Measurements from ENCODE around the gene DDRGK1. TPM values are rescaled to one million over a fixed set of nuclear protein-coding genes. Genes with fewer than 3 reads are reported as not detected.
"Not testable (repeated sequence)": the region's sequence is repeated elsewhere in the genome, so short reads cannot be mapped to it uniquely, and the experiment has no call there.

The DDRGK1 gene
- polyA plus RNA-seq, 4 donors, result 37.1 to 96.9 (median 69.9) TPM

DNA sequence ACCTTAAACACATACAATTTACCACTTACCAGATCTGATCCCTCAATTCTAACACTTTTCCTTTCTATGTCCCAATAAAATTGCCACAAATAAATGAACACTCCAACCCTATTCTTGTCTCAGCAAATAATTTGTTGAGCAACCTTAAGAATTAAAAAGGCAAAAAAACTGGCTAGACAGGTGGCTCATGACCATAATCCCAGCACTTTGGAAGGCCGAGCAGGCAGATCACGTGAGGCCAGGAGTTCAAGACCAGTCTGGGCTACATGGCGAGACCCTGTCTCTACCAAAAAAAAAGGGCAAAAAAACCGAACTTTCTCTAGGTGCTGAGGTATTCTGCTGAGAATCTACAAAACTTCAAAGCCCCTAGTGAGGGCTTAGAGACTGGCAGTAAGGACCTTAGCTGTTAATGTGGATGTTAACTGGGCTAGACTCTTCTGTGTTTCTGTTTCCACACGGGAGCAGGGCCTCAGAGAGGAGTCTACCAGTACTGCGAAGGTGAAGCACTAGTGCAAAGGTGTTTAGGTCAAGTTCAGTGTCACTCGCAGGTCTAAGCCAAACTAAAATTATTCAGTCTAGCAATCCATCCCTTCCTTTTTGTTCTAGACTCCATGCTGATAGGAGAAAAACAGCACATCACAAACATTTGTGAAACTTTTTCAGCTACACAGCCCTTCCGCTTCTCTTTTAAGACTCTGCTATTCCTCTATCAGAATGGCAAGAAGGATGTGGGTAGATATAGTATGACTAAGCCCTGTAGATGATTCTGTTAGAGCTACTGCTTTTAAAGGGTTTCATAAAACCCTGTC lies 47.5 kb downstream of the DDRGK1 start:
- DNase-seq (no peak), FAIRE-seq (no peak)
- Histone ChIP-seq H3K36me3 (ENCODE audit: control insufficient read depth in 3 of 3, insufficient read depth in 2 of 3, low read depth in 1 of 3, low read length in 3 of 3) (peaks cover 0 to 18% (median 2%) of the 10 kb centered on the region in 3 donors), H3K27ac (ENCODE audit: low read depth in 1 of 3, low read length in 2 of 3) (peak overlapping the region in 1 of 3 donors; percentile 18), H3K9me3 (ENCODE audit: control insufficient read depth in 2 of 2, insufficient read depth in 1 of 2, low read depth in 1 of 2, low read length in 1 of 2) (no peaks in the 10 kb centered on the region), H3K4me1 (ENCODE audit: control insufficient read depth in 3 of 3, insufficient read depth in 2 of 3, low read depth in 1 of 3, low read length in 2 of 3) (peaks cover 8 to 14% (median 10%) of the 10 kb centered on the region in 3 donors), H3K4me3 (ENCODE audit: low read depth in 1 of 3, low read length in 3 of 3) (no peak overlapping the region), H3K27me3 (ENCODE audit: control insufficient read depth in 3 of 3, insufficient read depth in 3 of 3, low read length in 3 of 3) (no peaks in the 10 kb centered on the region)
- 45 to 57% (median 46%) methylated on average over 8 of the region's 8 CpGs for WGBS, 3 donors

DNA sequence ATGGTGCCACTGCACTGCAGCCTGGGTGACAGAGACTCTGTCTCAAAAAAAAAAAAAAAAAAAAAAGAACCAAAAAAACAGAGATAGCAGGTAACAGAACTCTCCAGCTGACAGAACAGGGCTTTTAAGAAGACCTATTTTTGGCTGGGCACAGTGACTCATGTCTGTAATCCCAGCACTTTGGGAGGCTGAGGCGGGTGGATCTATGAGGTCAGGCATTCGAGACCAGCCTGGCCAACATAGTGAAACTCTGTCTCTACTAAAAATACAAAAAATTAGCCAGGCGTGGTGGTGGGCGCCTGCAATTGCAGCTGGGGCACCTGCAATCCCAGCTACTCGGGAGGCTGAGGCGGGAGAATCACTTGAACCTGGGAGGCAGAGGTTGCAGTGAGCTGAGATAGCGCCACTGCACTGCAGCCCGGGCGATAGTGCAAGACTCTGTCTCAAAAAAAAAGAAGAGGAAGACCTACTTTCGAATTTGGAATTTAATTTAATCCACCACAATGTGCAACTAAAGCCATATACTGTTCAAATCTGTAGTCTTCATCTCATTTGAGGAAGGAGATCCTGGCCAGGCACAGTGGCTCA lies 52.3 kb downstream of the DDRGK1 start:
- not testable (repeated sequence) for H3K4me1 ChIP-seq (ENCODE audit: control insufficient read depth in 3 of 3, insufficient read depth in 2 of 3, low read depth in 1 of 3, low read length in 2 of 3); H3K27me3 ChIP-seq (ENCODE audit: control insufficient read depth in 3 of 3, insufficient read depth in 3 of 3, low read length in 3 of 3); DNase-seq; H3K4me3 ChIP-seq (ENCODE audit: low read depth in 1 of 3, low read length in 3 of 3); H3K9me3 ChIP-seq (ENCODE audit: control insufficient read depth in 2 of 2, insufficient read depth in 1 of 2, low read depth in 1 of 2, low read length in 1 of 2); H3K27ac ChIP-seq (ENCODE audit: low read depth in 1 of 3, low read length in 2 of 3); FAIRE-seq
- WGBS, 3 donors, result 88 to 93% (median 90%) methylated on average over 10 of the region's 10 CpGs
- peaks cover 10 to 38% (median 18%) of the 10 kb centered on the region in 3 donors for H3K36me3 ChIP-seq (ENCODE audit: control insufficient read depth in 3 of 3, insufficient read depth in 2 of 3, low read depth in 1 of 3, low read length in 3 of 3)

DNA sequence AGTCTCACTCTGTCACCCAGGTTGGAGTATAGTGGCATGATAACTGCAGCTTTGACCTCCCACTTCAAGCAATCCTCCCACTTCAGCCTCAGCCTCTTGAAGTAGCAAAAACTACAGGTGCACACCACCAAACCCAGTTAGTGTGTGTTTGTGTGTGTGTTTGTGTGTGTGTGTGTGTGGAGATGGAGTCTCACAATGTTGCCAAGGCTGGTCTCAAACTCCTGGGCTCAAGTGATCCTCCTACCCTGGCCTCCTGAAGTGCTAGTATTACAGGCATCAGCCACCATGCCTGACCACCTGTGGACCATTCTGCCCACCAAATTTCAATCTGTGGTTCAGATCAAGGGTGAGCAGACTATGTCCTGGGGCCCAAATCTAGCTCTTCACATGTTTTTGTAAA lies 53.6 kb downstream of the DDRGK1 start:
- Histone ChIP-seq H3K36me3 (ENCODE audit: control insufficient read depth in 3 of 3, insufficient read depth in 2 of 3, low read depth in 1 of 3, low read length in 3 of 3) (peaks cover 16 to 46% (median 21%) of the 10 kb centered on the region in 3 donors), H3K27me3 (ENCODE audit: control insufficient read depth in 3 of 3, insufficient read depth in 3 of 3, low read length in 3 of 3) (no peaks in the 10 kb centered on the region), H3K27ac (ENCODE audit: low read depth in 1 of 3, low read length in 2 of 3) (no peak overlapping the region), H3K9me3 (ENCODE audit: control insufficient read depth in 2 of 2, insufficient read depth in 1 of 2, low read depth in 1 of 2, low read length in 1 of 2) (no peaks in the 10 kb centered on the region), H3K4me3 (ENCODE audit: low read depth in 1 of 3, low read length in 3 of 3) (no peak overlapping the region), H3K4me1 (ENCODE audit: control insufficient read depth in 3 of 3, insufficient read depth in 2 of 3, low read depth in 1 of 3, low read length in 2 of 3) (no peaks in the 10 kb centered on the region)
- no peak for DNase-seq
- no peak for FAIRE-seq

DNA sequence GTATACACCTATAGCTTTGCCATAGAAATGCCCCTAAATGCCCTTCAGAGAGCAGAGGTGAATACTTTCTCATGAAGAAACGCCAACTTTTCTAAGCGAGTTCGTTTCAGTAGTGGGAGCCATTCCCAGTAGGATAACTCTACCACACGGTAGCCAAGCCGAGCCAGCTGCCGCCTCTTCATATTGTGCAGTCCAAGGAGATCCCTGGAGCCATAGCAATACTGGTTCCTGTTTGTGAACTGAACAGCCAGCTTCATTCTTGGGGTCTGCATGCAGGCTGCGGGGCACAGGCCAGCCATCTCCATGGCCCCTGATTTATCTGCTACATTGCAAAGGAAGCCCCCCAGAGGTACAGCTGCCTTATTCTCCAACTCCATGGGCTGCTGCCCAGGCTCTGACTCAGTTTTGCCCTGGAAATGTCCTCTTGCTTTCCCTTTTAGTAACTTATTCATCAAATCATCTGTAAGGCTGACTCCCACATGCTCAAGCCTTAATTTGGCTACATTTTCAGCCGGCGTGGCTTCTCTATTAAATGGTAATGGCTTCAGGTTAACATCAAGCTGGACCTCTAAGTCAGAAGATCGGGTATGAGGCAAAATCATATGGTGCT lies 57.6 kb downstream of the DDRGK1 start:
- 92 to 93% (median 93%) methylated on average over 10 of the region's 10 CpGs for WGBS, 3 donors
- Histone ChIP-seq H3K4me3 (ENCODE audit: low read depth in 1 of 3, low read length in 3 of 3) (no peak overlapping the region), H3K36me3 (ENCODE audit: control insufficient read depth in 3 of 3, insufficient read depth in 2 of 3, low read depth in 1 of 3, low read length in 3 of 3) (peaks cover 16 to 45% (median 19%) of the 10 kb centered on the region in 3 donors), H3K27ac (ENCODE audit: low read depth in 1 of 3, low read length in 2 of 3) (no peak overlapping the region), H3K4me1 (ENCODE audit: control insufficient read depth in 3 of 3, insufficient read depth in 2 of 3, low read depth in 1 of 3, low read length in 2 of 3) (no peaks in the 10 kb centered on the region), H3K9me3 (ENCODE audit: control insufficient read depth in 2 of 2, insufficient read depth in 1 of 2, low read depth in 1 of 2, low read length in 1 of 2) (peaks cover 0 to 9% of the 10 kb centered on the region in 2 donors), H3K27me3 (ENCODE audit: control insufficient read depth in 3 of 3, insufficient read depth in 3 of 3, low read length in 3 of 3) (no peaks in the 10 kb centered on the region)
- no peak for FAIRE-seq
- DNase-seq, result no peak

DNA sequence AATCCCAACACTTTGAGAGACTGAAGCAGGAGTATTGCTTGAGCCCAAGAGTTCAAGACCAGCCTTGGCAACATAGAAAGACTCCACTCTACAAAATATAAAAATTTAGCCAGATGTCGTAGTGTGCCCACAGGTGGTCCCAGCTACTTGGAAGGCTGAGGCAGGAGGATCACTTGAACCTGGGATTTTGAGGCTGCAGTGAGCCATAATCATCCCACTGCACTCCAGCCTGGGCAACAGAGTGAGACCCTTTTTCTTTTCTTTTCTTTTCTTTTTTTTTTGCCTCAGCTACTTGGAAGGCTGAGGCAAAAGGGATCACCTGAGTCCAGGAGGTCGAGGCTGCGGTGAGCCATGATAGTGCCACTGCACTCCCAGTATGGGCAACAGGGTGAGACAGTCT lies 62.7 kb downstream of the DDRGK1 start:
- FAIRE-seq (no peak), DNase-seq (no peak)
- 98 to 100% (median 99%) methylated on average over 3 of the region's 3 CpGs for WGBS, 3 donors
- Histone ChIP-seq H3K4me1 (ENCODE audit: control insufficient read depth in 3 of 3, insufficient read depth in 2 of 3, low read depth in 1 of 3, low read length in 2 of 3) (no peaks in the 10 kb centered on the region), H3K36me3 (ENCODE audit: control insufficient read depth in 3 of 3, insufficient read depth in 2 of 3, low read depth in 1 of 3, low read length in 3 of 3) (peaks cover 0 to 23% (median 3%) of the 10 kb centered on the region in 3 donors), H3K9me3 (ENCODE audit: control insufficient read depth in 2 of 2, insufficient read depth in 1 of 2, low read depth in 1 of 2, low read length in 1 of 2) (peaks cover 0 to 9% of the 10 kb centered on the region in 2 donors), H3K27ac (ENCODE audit: low read depth in 1 of 3, low read length in 2 of 3) (no peak overlapping the region), H3K27me3 (ENCODE audit: control insufficient read depth in 3 of 3, insufficient read depth in 3 of 3, low read length in 3 of 3) (no peaks in the 10 kb centered on the region), H3K4me3 (ENCODE audit: low read depth in 1 of 3, low read length in 3 of 3) (no peak overlapping the region)

Other genes with a start within 250 kb of the DDRGK1 start
- gene GNRH2, start 161.1 kb downstream of the DDRGK1 start, polyA plus RNA-seq, result under 1 TPM in 2 of 4 donors, not detected in 2; 0.15 to 0.83 TPM
- gene MRPS26, start 158.6 kb downstream of the DDRGK1 start, polyA plus RNA-seq, result 10 to 100 TPM; 58.4 to 77.5 (median 66.9) TPM
- 10 to 100 TPM in 2 of 4 donors, 1 to 10 TPM in 2; 2.7 to 45.8 (median 20.9) TPM for gene OXT, start 133.1 kb downstream of the DDRGK1 start, polyA plus RNA-seq
- 1 to 10 TPM in 1 of 4 donors, under 1 TPM in 1, not detected in 2; 0.40 to 2.7 TPM for gene AVP, start 120.0 kb downstream of the DDRGK1 start, polyA plus RNA-seq
- gene FASTKD5, start 44.8 kb downstream of the DDRGK1 start, polyA plus RNA-seq, result 10 to 100 TPM; 11.3 to 16.1 (median 13.1) TPM
- 1 to 10 TPM; 4.0 to 5.9 (median 4.4) TPM for gene UBOX5, start 44.8 kb downstream of the DDRGK1 start, polyA plus RNA-seq
- gene LZTS3, start 31.1 kb downstream of the DDRGK1 start, polyA plus RNA-seq, result 10 to 100 TPM in 2 of 4 donors, 1 to 10 TPM in 2; 7.3 to 19.9 (median 13.1) TPM
- gene ITPA, start 4.8 kb upstream of the DDRGK1 start, polyA plus RNA-seq, result 10 to 100 TPM; 60.3 to 97.0 (median 69.7) TPM
- gene SLC4A11, start 34.5 kb upstream of the DDRGK1 start, polyA plus RNA-seq, result under 1 TPM; 0.24 to 0.57 (median 0.36) TPM
- gene DNAAF9, start 203.0 kb upstream of the DDRGK1 start, polyA plus RNA-seq, result 1 to 10 TPM; 1.4 to 9.6 (median 3.5) TPM